Activated CD8-positive, alpha-beta T cell treated with anti-CD3 and anti-CD28 coated beads, Interleukin-2, amount 10 ng/mL, durations not matched to agents 7 days and 5 days (primary cell): Measurements from ENCODE around the gene EPHA2. TPM values are rescaled to one million over a fixed set of nuclear protein-coding genes. Genes with fewer than 3 reads are reported as not detected.
A peak's percentile ranks its signal among the peaks of the same experiment; 100 is the strongest.
"Not testable (repeated sequence)": the region's sequence is repeated elsewhere in the genome, so short reads cannot be mapped to it uniquely, and the experiment has no call there.

ENCODE experiments used
- ATAC-seq: fragments of 150-1000 bp; cut with Tn5 transposase; one replicate; pipeline ENCODE4 v1.10.0; 2021; ENCODE audit warnings: moderate library complexity
- CTCF ChIA-PET: fragments of 350-600 bp; sonication (Branson Sonifier 250); formaldehyde crosslinking; loops from one replicate; lab custom pipeline; 2021; ENCODE audit warnings: antibody characterized with exemption; lab: Charles Lee
- POLR2A ChIA-PET: fragments of 350-600 bp; sonication (Branson Sonifier 250); formaldehyde crosslinking; loops from one replicate; lab custom pipeline; 2021; ENCODE audit warnings: antibody characterized with exemption; lab: Charles Lee
- DNase-seq: peaks from one replicate; pipeline ENCODE4 v3.0.0-alpha.2; 2020
- H3K27ac Mint-ChIP-seq: one replicate; pipeline ENCODE4 v1.8.0; 2021; ENCODE audit warnings: mild to moderate bottlenecking, mixed read lengths
- H3K27me3 Mint-ChIP-seq: one replicate; pipeline ENCODE4 v1.8.0; 2021; ENCODE audit warnings: low read depth, mixed read lengths
- H3K36me3 Mint-ChIP-seq: one replicate; pipeline ENCODE4 v1.8.0; 2021; ENCODE audit warnings: low read depth, mixed read lengths
- H3K4me1 Mint-ChIP-seq: one replicate; pipeline ENCODE4 v1.8.0; 2021; ENCODE audit warnings: low read depth, mixed read lengths
- H3K4me3 Mint-ChIP-seq: one replicate; pipeline ENCODE4 v1.8.0; 2021; ENCODE audit warnings: mild to moderate bottlenecking, mixed read lengths
- H3K9me3 Mint-ChIP-seq: one replicate; pipeline ENCODE4 v1.8.0; 2022; ENCODE audit warnings: mixed read lengths; ENCODE audit not compliant: insufficient read depth
- total RNA-seq, 2 experiments: library from RNA; stranded (reverse); gene quantifications; one replicate each; pipeline ENCODE4 v1.2.3, GENCODE V29; 2021

The EPHA2 gene
- total RNA-seq, 2 experiments from 2014 or later: not detected

- H3K36me3 Mint-ChIP-seq, H3K27me3 Mint-ChIP-seq, H3K4me1 Mint-ChIP-seq, ATAC-seq, H3K9me3 Mint-ChIP-seq, DNase-seq, POLR2A ChIA-PET, H3K27ac Mint-ChIP-seq, H3K4me3 Mint-ChIP-seq, CTCF ChIA-PET: not testable (repeated sequence)
These were observed 40.3 kb upstream of the EPHA2 start for GRCh38 chr1:16196139-16196538.

- DNase-seq (no peak), ATAC-seq (no peak)
- no peaks in the 10 kb centered on the region for H3K9me3 Mint-ChIP-seq
- ChIA-PET CTCF (no interaction called here), POLR2A (no interaction called here)
- peaks cover 3% of the 10 kb centered on the region for H3K36me3 Mint-ChIP-seq
- H3K27ac Mint-ChIP-seq: no peak overlapping the region
- peaks cover 3% of the 10 kb centered on the region for H3K27me3 Mint-ChIP-seq
- H3K4me1 Mint-ChIP-seq: peaks cover 9% of the 10 kb centered on the region
- no peak overlapping the region for H3K4me3 Mint-ChIP-seq
These were observed 39.6 kb upstream of the EPHA2 start for GRCh38 chr1:16195518-16195905.

GRCh38 chr1:16191916-16192546, 36.2 kb upstream of the EPHA2 start:
- ATAC-seq: no peak

GRCh38 chr1:16191309-16191708, 35.4 kb upstream of the EPHA2 start:
- CTCF ChIA-PET: interaction anchor here (0.9 to 9.9 kb wide), 5 partner anchors 12 to 121 kb away, joined by 3 to 244 read pairs (median 3); no protein-coding TSS in a partner anchor
- POLR2A ChIA-PET: interaction anchor here (1.1 kb wide), 1 partner anchor 109 kb away, joined by 4 read pairs; no protein-coding TSS in a partner anchor
- peaks cover 10% of the 10 kb centered on the region for H3K27me3 Mint-ChIP-seq
- DNase-seq (no peak), ATAC-seq (no peak)
- no peaks in the 10 kb centered on the region for H3K4me1 Mint-ChIP-seq
- H3K27ac Mint-ChIP-seq: no peak overlapping the region
- no peaks in the 10 kb centered on the region for H3K9me3 Mint-ChIP-seq
- no peaks in the 10 kb centered on the region for H3K36me3 Mint-ChIP-seq
- H3K4me3 Mint-ChIP-seq: no peak overlapping the region

More at GRCh38 chr1:16191916-16192546, 36.2 kb upstream of the EPHA2 start:
- Mint-ChIP-seq H3K4me3 (no peak overlapping the region), H3K4me1 (no peaks in the 10 kb centered on the region), H3K27ac (no peak overlapping the region), H3K9me3 (no peaks in the 10 kb centered on the region), H3K27me3 (peaks cover 10% of the 10 kb centered on the region), H3K36me3 (no peaks in the 10 kb centered on the region)
- ChIA-PET CTCF (interaction anchor here (1.2 to 9.9 kb wide), 3 partner anchors 52 to 113 kb away, joined by 3 to 244 read pairs (median 4); no protein-coding TSS in a partner anchor), POLR2A (interaction anchor here (1.1 kb wide), 1 partner anchor 110 kb away, joined by 4 read pairs; no protein-coding TSS in a partner anchor)
- DNase-seq: no peak

GRCh38 chr1:16189921-16190621, 34.2 kb upstream of the EPHA2 start:
- Mint-ChIP-seq H3K36me3 (no peaks in the 10 kb centered on the region), H3K4me3 (no peak overlapping the region), H3K27ac (no peak overlapping the region), H3K27me3 (peaks cover 10% of the 10 kb centered on the region), H3K9me3 (no peaks in the 10 kb centered on the region), H3K4me1 (no peaks in the 10 kb centered on the region)
- no peak for DNase-seq
- ChIA-PET POLR2A (interaction anchor here (0.8 kb wide), 1 partner anchor 367 kb away, joined by 3 read pairs; no protein-coding TSS in a partner anchor), CTCF (interaction anchor here (0.7 to 9.9 kb wide), 4 partner anchors 111 to 174 kb away, joined by 4 to 244 read pairs (median 4); partner anchors contain the start of gene FAM131C)
- no peak for ATAC-seq

GRCh38 chr1:16189003-16189402, 33.1 kb upstream of the EPHA2 start:
- Mint-ChIP-seq H3K9me3 (no peaks in the 10 kb centered on the region), H3K4me3 (no peak overlapping the region), H3K4me1 (no peaks in the 10 kb centered on the region), H3K36me3 (no peaks in the 10 kb centered on the region), H3K27ac (no peak overlapping the region), H3K27me3 (peaks cover 10% of the 10 kb centered on the region)
- ATAC-seq (no peak), DNase-seq (no peak)
- CTCF ChIA-PET: interaction anchor here (0.6 to 9.9 kb wide), 8 partner anchors 20 to 174 kb away, joined by 3 to 244 read pairs (median 4); partner anchors contain the start of gene FAM131C
- POLR2A ChIA-PET: no interaction called here

- CTCF ChIA-PET: interaction anchor here (1.0 to 9.9 kb wide), 11 partner anchors 19 to 176 kb away, joined by 3 to 244 read pairs (median 5); partner anchors contain the start of gene FAM131C
- peak; percentile 93 for ATAC-seq
- peak; percentile 81 for DNase-seq
- Mint-ChIP-seq H3K36me3 (no peaks in the 10 kb centered on the region), H3K27ac (no peak overlapping the region), H3K27me3 (peaks cover 10% of the 10 kb centered on the region), H3K9me3 (no peaks in the 10 kb centered on the region), H3K4me3 (no peak overlapping the region), H3K4me1 (no peaks in the 10 kb centered on the region)
- POLR2A ChIA-PET: no interaction called here
These were observed 32.0 kb upstream of the EPHA2 start for GRCh38 chr1:16187748-16188401.

- POLR2A ChIA-PET: interaction anchor here (0.6 to 1.0 kb wide), 2 partner anchors 105 to 250 kb away, joined by 3 read pairs; no protein-coding TSS in a partner anchor
These were observed 30.9 kb upstream of the EPHA2 start for GRCh38 chr1:16186655-16187235.

GRCh38 chr1:16184557-16185303, 28.9 kb upstream of the EPHA2 start:
- DNase-seq (no peak), ATAC-seq (no peak)
- POLR2A ChIA-PET: no interaction called here
- H3K27me3 Mint-ChIP-seq: peaks cover 7% of the 10 kb centered on the region
- H3K36me3 Mint-ChIP-seq: no peaks in the 10 kb centered on the region
- H3K4me3 Mint-ChIP-seq: no peak overlapping the region
- H3K9me3 Mint-ChIP-seq: no peaks in the 10 kb centered on the region
- no peaks in the 10 kb centered on the region for H3K4me1 Mint-ChIP-seq
- CTCF ChIA-PET: interaction anchor here (0.8 to 9.9 kb wide), 2 partner anchors 105 to 177 kb away, joined by 3 to 244 read pairs; no protein-coding TSS in a partner anchor
- H3K27ac Mint-ChIP-seq: no peak overlapping the region

More at GRCh38 chr1:16186655-16187235, 30.9 kb upstream of the EPHA2 start:
- no peak for ATAC-seq
- Mint-ChIP-seq H3K9me3 (no peaks in the 10 kb centered on the region), H3K27ac (no peak overlapping the region), H3K36me3 (no peaks in the 10 kb centered on the region), H3K27me3 (peaks cover 10% of the 10 kb centered on the region), H3K4me1 (no peaks in the 10 kb centered on the region), H3K4me3 (no peak overlapping the region)
- no peak for DNase-seq
- CTCF ChIA-PET: interaction anchor here (1.1 to 9.9 kb wide), 8 partner anchors 18 to 176 kb away, joined by 3 to 244 read pairs (median 6); partner anchors contain the start of gene FAM131C

- Mint-ChIP-seq H3K4me1 (no peaks in the 10 kb centered on the region), H3K27ac (no peak overlapping the region), H3K4me3 (no peak overlapping the region), H3K36me3 (no peaks in the 10 kb centered on the region), H3K27me3 (peaks cover 3% of the 10 kb centered on the region), H3K9me3 (no peaks in the 10 kb centered on the region)
- ATAC-seq (no peak), DNase-seq (no peak)
- POLR2A ChIA-PET: no interaction called here
- CTCF ChIA-PET: interaction anchor here (0.8 to 9.9 kb wide), 2 partner anchors 105 to 176 kb away, joined by 3 to 244 read pairs; no protein-coding TSS in a partner anchor
These were observed 28.1 kb upstream of the EPHA2 start for GRCh38 chr1:16183765-16184556.
